SH-SY5Y (cell line): ENCODE results near the gene GSE1.

Experiments used
- GATA2 ChIP-seq: IDR thresholded peaks from 2 replicates; pipeline ENCODE4 v1.6.1; 2011; ENCODE audit warnings: mild to moderate bottlenecking, low read depth, low read length
- GATA3 ChIP-seq: IDR thresholded peaks from 2 replicates; pipeline ENCODE4 v1.6.1; 2011; ENCODE audit warnings: low read depth, mild to moderate bottlenecking, low read length, moderate library complexity

GSE1 gene

DNA sequence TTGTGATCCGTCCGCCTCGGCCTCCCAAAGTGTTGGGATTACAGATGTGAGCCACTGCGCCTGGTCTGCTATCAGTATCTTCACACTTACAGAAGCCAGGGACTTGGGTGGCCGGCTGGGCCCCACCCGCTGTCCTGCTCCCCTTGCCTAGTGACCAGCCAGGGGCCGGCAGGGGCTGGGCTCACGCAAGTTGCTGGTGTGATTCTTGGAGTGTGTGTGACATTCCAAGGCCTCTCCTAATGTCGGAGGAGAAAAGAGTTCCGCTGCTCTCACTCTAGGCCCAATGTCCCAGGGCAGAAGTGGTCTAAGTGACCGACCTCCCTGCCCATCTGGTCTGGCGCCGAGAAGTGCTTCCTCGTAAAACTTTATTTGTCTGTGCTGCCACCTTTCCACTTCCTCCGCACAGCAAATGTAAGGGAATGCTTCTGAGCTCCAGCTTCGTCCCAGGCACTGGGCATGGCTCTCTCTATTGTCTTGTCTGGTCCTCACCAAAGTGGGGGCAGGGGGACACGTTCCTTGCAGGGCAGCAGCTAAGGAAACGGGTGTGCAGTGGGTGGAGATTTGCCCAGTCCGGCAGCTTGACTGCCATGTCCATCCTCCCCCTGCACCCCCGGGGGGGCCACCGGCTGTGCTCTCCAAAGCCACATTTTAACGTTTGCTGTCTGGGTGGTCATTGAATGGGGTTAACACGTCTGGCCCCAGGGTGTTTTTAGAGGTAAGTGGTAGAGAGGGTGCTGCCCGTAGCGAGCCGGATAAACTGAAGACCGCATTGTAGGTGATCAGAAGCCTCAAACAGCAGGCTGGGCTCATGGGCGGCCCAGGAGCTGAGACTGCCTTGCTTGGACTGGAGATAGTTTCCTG lies 7.8 kb upstream of the GSE1 start:
- no peak for TF ChIP-seq GATA2
- TF ChIP-seq GATA3: no peak

DNA sequence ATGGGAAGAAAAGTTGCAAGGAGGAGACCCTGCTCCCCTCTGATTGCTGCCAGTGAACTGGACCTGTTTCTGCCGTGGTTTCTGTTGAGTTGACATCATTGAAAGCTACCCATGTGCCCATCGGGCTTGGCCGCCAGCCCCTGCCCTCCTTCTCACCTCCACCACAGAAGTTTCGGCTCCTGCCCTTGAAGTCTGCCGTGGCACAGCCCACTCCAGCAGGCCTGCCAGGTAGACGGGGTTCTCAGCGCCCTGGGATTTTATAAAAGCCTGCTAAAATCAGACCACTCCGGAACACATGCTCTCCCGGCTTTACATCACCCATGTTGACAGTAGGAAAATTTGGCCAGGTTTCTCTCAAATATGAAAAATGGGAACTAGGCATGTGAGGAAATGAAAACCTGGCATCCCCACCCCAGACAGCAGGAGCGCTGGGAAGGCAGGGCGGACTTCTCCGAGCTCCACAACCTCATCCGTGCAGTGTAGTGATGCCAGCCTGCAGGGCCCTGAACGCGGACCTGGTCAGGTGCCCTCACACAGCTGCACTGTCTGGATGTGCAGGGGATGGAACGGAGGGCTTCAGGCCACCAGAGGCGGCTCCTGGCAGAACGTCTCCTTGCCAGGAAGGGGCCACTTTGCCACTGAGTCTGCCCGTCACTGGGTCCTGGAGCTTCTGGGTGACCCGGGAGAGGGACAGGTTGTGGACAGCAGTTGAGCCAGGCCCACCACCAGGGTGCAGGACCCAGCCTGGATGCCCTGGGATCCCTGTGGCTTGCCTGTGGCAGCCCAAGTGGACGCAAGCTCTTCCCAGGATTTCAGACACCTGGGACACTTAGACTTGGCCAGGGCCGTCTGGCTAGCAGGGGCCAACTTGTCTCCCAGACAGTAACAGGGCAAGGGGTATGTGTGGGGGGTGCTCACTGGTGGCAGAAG lies 6.9 kb upstream of the GSE1 start:
- TF ChIP-seq GATA3 (no peak), GATA2 (no peak)

DNA sequence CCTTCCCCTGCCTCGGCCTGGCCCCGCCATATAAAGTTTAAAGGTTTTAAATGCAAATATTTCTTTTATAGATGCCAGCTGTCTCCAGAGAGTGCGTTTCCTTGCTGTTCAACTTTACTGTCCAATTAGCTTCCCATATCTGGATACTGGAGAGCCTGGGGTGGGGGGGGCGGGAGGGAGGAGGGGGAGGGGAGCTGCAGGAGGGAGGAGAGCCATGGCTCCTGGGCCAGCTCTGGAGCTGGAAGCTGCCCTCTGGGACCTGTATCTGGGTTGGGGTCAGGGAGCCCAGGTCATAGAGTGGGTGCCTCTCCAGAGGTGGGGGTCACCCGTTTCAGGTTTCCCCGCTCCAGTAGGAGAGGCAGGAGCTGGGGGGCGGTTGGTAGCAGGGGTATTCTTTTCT lies 6.2 kb upstream of the GSE1 start:
- TF ChIP-seq GATA3: no peak
- TF ChIP-seq GATA2: no peak

DNA sequence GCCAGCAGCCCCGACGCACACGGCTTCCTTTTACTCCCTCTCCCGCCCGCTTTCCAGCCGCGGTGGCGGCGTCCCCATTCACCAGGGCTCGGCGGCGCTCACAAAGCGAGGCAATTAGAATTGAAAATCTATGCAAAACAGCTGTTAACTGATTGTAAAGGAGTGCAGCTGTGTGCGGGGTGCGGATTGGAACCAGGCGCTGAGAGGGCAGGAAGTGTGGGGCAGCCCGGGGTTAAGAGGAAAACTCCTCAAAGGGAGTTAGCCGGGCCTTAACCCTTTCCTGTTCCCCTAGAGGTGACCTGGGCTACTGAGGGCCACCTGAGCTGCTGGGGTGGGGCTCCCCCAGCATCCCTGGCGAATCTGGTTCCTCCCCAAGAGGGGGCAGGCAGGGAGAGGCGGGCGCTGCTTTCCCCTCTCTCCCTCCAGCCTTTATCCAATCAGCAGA lies 5.8 kb upstream of the GSE1 start:
- no peak for TF ChIP-seq GATA3
- no peak for TF ChIP-seq GATA2

DNA sequence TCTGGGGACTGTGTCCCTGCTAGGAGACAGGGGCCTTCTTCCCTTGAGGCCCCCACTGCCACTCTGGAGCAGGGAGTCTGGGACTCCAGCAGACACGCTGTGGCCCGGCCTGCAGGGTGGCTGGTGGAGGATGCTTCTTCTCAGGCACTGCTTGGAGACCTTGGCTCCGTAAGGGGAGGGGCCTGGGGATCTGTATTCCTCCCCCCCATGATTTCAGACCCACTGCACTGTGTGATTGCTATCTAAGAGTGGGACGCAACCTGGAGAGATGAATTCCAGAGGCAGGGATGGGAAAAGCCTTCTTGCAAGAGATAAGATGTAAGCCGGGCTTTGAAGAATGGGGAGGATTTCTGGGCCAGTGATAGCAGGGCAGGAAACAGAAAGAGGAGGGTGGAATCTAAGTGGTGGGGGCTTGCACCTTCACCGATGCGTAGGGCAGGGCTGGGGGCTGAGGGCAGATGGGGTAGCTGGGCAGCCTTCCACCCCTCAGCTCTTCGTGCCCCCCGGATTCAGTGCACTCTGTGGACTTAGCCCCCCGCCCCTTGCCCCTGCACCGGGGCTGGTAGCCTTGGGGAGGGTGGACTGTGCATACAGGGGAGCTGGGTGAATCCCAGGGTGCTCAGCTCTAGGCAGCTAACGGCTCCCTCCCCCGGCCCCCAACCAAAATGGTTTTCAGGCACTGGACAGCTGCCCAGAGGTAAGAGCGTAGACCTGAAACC lies 5.2 kb upstream of the GSE1 start:
- TF ChIP-seq GATA3 (no peak), GATA2 (peak; percentile 91)

DNA sequence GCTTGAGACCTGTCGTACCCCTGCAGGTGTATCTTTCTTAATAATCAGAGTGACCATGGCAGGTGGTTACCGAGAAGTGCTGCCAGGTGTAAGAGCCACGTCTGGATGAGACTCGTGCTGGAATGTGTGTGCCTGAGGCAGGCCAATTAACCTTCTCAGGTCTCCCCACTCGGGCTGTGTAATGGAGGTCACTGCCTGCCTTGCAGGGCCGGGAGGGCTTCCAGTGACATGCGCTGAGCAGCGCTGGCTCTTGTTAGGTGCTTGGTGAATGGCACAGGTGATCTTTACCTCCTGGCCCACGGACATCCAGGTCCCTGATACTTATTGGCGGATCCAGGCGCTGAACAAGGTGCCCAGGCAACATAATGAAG lies 4.6 kb upstream of the GSE1 start:
- TF ChIP-seq GATA3 (no peak), GATA2 (no peak)

DNA sequence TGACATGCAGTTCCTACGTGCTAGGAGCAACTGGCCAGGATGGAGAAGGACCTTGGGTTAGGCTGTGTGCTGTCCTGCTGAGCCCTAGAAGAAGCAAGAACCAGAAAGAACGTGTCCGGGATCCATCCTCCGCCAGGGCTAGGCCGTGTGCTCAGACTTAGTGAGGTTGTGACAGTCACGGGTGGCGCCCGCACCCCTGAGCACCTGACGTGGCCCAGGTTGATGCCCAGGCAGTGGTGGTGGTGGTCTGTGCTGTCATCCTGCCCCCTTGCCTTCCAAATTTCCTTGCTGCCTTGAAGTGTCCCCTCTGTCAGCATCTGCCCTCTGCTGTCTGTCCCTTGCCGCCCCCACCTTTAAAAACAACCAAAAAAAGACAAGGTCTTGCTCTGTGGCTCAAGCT lies 4.2 kb upstream of the GSE1 start:
- TF ChIP-seq GATA2: no peak
- TF ChIP-seq GATA3: no peak

DNA sequence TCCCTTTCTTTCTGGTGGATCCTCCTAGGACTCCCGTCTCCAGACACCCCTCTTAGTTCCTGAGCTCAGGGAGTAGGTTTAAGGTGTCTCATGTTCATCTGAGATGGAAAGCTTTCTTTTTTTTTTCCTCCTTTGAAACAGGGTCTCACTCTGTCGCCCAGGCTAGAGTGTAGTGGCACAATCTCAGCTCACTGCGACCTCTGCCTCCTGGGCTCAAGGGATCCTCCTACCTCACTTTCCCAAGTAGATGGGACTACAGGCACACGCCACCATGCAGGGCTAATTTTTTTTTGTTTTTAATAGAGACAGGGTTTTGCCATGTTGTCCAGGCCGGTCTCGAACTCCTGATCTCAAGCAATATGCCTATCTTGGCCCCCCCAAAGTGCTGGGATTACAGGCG lies 3.6 kb upstream of the GSE1 start:
- TF ChIP-seq GATA3 (no peak), GATA2 (no peak)

DNA sequence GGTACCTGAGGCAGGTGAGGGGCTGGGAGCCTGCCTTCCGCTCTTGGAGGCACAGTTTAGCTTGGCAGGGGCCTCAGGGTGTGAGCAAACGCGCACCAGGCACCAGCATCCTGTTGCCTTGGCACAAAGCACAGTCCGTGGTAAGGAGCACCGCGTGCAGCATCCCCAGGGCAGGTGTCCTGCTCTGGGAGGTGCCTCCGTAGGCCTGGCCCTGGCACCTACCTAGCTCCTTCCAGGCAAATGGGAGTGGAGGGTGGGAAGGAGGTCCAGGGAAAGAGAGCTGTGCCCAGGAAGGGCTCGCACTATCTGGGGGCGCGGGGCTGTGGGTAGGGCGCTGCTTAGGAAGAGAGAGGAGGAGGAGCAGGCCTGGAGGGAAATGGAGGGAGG lies 3.1 kb upstream of the GSE1 start:
- TF ChIP-seq GATA3: no peak
- no peak for TF ChIP-seq GATA2

DNA sequence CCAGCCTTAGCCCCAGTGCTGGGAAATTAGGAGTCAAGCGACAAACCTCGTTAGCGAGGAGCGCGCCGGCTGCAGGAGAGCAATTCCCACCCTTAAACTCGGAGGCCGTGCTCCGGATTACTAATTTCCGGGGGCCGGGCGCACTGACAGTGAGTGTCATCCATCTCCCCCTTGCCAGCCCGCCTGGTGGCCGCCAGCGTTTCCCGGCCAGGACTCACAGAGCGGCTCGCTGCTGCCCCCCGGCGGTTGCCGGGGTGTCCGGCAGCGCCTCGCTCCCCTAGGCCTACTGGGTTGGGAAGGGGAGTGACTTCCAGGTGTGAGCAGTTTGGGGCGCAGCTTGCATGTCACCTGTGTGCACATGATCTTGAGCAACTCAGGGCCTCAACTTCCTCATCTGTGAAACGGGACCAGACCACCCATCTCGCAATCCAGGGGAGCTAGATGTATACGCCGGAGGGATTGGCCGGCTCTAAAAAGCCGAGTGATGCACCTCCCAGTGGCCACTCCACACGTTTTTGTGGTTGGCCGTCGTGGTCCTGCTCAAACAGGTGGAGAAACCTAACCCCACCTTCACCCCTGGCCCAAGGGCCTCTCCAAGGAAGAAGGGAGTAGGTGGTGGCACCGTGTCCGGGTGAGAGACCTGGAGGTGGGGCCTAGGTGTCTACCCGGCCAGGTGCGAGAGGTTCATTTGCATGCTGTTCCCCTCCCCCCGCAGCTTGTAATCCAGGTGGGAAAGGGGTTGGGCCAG lies 2.5 kb upstream of the GSE1 start:
- TF ChIP-seq GATA2 (no peak), GATA3 (no peak)

DNA sequence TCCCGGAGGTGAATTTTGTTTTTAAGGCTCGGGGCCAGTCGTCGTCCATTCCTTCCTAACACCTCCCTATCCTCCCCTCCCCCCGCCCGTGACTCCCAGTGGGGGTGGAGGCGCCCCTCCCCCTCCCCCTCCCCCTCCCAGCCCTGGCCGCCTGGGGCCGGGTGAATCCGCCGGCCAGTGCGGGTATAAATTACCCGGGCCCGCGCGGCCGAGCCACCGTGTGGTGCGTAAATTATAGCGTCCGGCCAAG lies 2.0 kb upstream of the GSE1 start:
- no peak for TF ChIP-seq GATA3
- TF ChIP-seq GATA2: no peak

DNA sequence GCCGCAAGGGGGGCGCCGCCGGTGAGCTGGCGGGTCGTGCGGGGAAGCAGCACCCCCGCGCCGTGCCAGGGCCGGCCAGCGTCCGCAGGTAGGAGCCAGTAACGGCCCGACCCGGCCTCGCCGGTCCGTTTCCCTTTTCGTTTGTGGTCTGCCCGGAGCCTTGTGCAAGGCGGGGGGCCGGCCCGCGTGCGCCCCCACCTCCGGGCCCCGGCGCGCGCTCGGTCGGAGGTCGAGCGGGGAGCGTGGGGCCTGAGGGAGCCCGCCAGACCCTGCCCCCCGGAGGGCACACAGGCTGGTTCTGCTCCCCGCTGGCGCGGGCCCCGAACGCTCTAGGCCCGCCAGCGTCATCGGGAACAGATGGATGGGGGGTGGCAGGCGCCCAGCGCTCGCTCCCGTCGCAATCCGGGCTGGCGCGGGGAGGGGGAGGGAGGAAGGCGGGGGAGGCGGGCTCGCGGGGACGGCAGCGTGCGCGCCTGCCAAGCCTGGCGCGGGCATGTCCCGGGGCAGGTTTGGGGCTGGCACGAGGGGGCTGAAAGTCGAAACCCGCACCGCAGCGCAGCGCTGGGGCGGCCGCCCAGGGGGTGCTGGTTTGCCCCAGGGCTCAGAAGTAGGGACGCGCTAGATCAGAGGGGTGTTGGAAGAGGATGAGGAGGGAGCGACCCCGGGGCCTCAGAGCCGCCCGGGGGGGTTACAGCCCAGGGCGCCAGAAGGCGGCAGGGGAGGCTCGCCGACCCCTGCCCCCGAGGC lies 1.5 kb upstream of the GSE1 start:
- TF ChIP-seq GATA2: no peak
- TF ChIP-seq GATA3: no peak

DNA sequence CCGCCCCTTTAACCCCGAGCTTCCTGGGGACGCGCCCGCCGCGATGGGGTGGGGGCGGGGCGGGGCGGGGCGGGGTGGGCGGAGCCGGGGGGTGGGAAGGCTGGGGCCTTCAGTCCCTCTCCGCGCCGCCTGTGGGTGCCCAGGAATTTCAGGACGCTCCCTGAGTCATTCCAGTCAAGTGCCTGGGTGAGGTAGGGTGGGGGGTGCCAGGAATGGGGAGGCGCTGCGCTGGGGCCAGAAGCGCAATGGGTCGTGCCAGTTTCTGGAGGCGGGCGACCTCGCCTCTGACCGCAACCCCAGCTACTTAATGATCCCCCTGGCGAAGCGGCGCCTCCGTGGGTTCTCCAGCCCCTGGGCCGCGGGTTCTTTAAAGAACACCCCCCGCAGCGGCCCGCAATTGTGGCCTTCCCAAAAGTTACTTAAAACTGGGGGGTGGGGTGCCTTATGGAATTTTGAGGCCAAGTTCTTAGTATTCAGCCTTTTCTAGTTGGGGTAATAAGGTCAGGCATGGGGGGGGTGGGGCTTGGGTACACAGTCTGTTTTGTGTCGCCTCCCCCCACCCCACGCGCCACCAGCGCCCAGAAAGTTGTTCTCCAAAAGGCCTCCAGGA lies 826 bp upstream of the GSE1 start:
- TF ChIP-seq GATA3: no peak
- TF ChIP-seq GATA2: no peak
